NCI-H1694 treated with DMSO at 0.1 percent for 48 hours (cell line): ENCODE data around the gene KLF6.

Experiments used
- DNase-seq: peaks from one replicate; lab custom pipeline; 2025; lab: John Stamatoyannopoulos, UW

The KLF6 gene

GRCh38 chr10:3784510-3785250 lies at the start of gene KLF6:
TSS of gene KLF6 (minus strand) at chr10:3785209. CDS start at chr10:3785014, 195 bp downstream.
- no peak for DNase-seq

GRCh38 chr10:3834404-3834803 lies 49.4 kb upstream of the KLF6 start:
- no peak for DNase-seq

GRCh38 chr10:3833046-3833445 lies 48.0 kb upstream of the KLF6 start:
- no peak for DNase-seq

GRCh38 chr10:3832022-3832786 lies 47.2 kb upstream of the KLF6 start:
- DNase-seq, result no peak

GRCh38 chr10:3831608-3832007 lies 46.6 kb upstream of the KLF6 start:
- no peak for DNase-seq

- DNase-seq, result no peak
Measured at GRCh38 chr10:3830946-3831345, 45.9 kb upstream of the KLF6 start.

- DNase-seq, result no peak
Measured at GRCh38 chr10:3829156-3830050, 44.4 kb upstream of the KLF6 start.

GRCh38 chr10:3828404-3829155 lies 43.6 kb upstream of the KLF6 start:
- DNase-seq, result no peak

- DNase-seq, result no peak
Measured at GRCh38 chr10:3827768-3828403, 42.9 kb upstream of the KLF6 start.

- no peak for DNase-seq
Measured at GRCh38 chr10:3827266-3827665, 42.3 kb upstream of the KLF6 start.

GRCh38 chr10:3825862-3826351 lies 40.9 kb upstream of the KLF6 start:
- DNase-seq, result no peak

- DNase-seq, result no peak
Measured at GRCh38 chr10:3825244-3825643, 40.2 kb upstream of the KLF6 start.

- no peak for DNase-seq
Measured at GRCh38 chr10:3822541-3823330, 37.7 kb upstream of the KLF6 start.

GRCh38 chr10:3820255-3820654 lies 35.2 kb upstream of the KLF6 start:
- DNase-seq, result no peak

- DNase-seq, result no peak
Measured at GRCh38 chr10:3816995-3817394, 32.0 kb upstream of the KLF6 start.

- DNase-seq, result no peak
Measured at GRCh38 chr10:3814838-3815220, 29.8 kb upstream of the KLF6 start.

GRCh38 chr10:3813986-3814837 lies 29.2 kb upstream of the KLF6 start:
- DNase-seq, result no peak

- no peak for DNase-seq
Measured at GRCh38 chr10:3813267-3813666, 28.3 kb upstream of the KLF6 start.

- DNase-seq, result no peak
Measured at GRCh38 chr10:3812141-3812540, 27.1 kb upstream of the KLF6 start.
